Epithelial cell of esophagus (primary cell): Measurements from ENCODE around the gene GAPDHS.

Source experiments
- DNase-seq: peaks from one replicate; pipeline ENCODE4 v3.0.0; 2010; ENCODE audit warnings: low read depth
- H3K4me3 ChIP-seq: 2 replicates; pipeline ENCODE4 v1.5.1; 2011; ENCODE audit warnings: mild to moderate bottlenecking, low read length, control low read depth
- TF ChIP-seq, protein P1 (sequence below): IDR thresholded peaks from 2 replicates; pipeline ENCODE4 v1.5.1; 2011; ENCODE audit warnings: low read depth, mild to moderate bottlenecking, low read length, control low read depth, inconsistent platforms; ENCODE audit not compliant: insufficient read depth; ENCODE audit errors: missing control alignments

Gene GAPDHS

DNA sequence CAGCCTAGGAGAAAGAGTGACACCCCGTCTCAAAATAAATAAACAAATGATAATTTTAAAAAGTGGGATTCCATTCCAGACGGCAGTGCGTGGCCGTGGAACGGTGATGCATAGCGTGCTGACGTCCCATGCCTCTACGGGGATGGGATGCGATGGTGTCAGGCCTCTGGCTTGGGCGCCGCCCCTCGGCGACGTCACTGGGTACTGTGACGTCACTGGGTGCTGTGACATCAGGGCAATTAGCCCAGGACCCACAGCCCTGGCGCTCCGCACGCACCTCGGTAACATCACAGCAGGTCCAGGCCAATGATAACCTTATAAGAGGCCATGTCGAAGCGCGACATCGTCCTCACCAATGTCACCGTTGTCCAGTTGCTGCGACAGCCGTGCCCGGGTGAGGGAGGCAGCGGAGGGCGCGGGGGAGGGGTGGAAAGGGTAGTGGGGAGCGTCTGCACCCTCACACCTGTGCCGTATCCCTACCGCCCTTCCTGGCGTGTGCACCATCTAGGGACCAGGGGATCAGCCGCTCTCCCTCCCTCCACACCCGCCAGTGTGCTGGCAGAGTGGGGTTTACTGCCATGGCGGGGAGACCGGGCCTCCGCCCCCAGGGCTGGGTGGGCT, at the start of gene GAPDHS:
Gene GAPDHS (plus strand): TSS at position 256 of the 621 bp plus-strand sequence. CDS start 72 bp downstream, at position 328.
- TF ChIP-seq, protein P1, sequence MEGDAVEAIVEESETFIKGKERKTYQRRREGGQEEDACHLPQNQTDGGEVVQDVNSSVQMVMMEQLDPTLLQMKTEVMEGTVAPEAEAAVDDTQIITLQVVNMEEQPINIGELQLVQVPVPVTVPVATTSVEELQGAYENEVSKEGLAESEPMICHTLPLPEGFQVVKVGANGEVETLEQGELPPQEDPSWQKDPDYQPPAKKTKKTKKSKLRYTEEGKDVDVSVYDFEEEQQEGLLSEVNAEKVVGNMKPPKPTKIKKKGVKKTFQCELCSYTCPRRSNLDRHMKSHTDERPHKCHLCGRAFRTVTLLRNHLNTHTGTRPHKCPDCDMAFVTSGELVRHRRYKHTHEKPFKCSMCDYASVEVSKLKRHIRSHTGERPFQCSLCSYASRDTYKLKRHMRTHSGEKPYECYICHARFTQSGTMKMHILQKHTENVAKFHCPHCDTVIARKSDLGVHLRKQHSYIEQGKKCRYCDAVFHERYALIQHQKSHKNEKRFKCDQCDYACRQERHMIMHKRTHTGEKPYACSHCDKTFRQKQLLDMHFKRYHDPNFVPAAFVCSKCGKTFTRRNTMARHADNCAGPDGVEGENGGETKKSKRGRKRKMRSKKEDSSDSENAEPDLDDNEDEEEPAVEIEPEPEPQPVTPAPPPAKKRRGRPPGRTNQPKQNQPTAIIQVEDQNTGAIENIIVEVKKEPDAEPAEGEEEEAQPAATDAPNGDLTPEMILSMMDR: no peak
- H3K4me3 ChIP-seq: no peak within 1 kb of the TSS
- no peak for DNase-seq

DNA sequence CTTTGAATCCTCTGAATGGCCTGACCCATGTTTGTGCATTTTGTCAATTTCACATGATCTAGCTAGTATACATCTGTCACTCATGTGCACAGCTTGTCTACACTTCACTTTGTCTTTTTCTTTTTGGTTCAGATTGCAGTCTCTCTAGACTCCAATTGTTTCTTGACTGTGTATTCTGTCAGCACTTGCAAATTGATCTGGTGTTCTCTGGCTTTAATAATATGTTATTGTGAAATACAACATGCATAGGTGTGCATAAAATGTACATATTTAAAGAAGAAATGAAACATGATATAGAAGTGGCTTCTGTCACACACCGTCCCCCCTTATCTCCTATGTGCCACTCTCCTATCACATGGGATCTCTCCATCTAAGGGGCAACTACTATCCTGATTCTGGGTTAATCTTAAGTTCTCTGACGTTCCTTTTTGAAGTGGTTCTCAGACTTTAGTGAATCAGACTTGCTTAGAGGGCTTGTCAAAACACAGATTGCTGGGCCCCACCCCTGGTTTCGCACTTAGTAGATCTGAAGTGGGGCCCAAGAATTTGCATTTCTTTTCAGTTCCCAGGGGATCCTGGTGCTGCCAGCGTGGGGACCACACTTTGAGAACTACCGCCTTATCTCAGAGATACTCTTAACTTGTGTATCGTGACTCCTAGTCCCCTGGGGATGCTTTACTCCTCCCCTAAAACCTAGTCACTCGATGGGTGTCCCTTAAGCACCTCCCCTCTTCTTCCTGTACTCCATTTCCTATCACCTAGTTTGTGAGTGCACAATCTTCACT, 48.8 kb upstream of the GAPDHS start:
- TF ChIP-seq, protein P1: no peak
- DNase-seq: no peak
- H3K4me3 ChIP-seq: no peak overlapping the region

DNA sequence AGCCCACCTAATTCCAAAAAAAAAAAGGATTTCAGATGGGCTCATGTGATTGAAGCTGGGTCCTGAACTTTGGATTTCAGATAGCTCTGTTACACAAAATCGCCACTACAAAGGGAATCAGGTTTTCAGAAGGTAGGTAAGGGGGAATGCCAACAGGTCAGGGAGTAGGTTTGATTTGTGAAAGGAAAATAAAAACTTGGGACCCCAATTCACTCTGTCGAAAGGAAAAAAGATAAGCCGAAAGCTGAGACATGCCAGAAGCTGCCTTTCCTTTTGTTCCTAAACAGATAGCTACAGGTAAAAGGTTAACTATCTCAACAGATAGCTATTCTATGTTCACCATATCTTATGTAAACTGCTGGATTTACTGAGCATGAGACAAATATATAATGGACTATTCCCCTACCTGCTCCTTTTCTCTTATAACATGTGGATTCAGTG, 47.0 kb upstream of the GAPDHS start:
- no peak for DNase-seq
- TF ChIP-seq, protein P1: no peak
- H3K4me3 ChIP-seq: no peak overlapping the region

DNA sequence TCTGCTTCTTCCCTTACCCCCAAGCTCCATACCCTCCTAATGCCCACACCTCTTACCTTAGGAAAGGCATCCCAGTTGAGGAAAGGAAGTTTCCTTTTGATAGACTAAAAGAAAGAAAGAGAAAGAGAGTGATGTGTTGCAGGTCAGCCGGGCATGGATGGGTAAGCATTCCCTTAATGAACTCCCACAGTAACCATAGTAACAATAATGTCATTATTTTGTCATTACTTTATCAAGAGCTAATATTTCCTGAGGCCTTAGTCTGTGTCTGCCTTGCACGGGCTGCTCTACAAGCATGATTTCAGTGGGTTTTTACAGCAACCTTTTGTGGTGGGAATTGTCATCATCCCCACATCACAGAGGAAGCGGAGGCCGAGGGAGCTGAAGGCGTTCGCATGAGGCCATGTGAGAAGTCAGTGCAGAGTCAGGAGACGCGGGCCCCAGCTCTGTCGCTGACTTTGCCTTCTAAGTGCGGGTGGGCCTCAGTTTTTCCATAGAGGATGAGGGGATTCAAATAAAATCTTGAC, 45.5 kb upstream of the GAPDHS start:
- H3K4me3 ChIP-seq: no peak overlapping the region
- no peak for DNase-seq
- TF ChIP-seq, protein P1: no peak

DNA sequence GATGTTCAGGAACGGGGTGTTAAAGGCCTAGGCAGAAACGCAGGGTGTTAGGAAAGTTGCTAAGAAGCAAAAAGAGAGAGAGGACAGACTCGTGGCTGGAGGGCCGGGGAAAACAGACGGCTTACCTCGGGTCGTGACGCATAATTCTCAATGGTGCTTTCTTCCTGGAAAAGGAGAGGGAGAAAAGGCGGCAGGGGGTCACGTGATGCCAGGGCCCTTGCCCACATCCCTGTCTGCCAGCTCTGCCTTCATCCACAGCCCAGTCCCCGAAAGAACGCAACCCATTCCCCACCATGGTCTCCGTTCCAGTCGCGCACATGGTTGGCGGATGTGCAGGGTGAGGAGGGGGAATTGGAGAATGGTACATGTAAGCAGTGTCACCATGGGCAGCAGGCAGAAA, 44.6 kb upstream of the GAPDHS start:
- H3K4me3 ChIP-seq: no peak overlapping the region
- TF ChIP-seq, protein P1: no peak
- DNase-seq: no peak

DNA sequence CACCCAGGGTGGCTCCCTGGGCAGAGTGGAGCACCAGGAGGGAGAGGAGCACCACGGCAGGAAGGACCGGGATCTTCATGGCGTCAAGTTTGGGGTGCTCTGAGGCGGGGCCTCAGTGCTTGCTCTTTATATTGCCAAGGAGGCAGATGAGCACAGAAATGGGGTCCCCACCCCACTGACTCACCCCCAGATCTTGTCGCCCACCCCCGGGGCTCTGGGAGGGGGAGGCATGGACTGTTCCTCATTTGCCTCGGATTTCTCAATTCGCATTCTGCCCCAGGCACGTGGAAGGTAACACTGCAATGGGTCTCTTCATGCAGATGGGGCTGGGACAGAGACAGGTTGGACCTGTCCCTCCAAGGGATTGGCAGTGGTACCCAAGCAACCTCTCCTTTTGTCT, 42.9 kb upstream of the GAPDHS start, which contains the start of gene KRTDAP:
Gene KRTDAP (minus strand): TSS at position 101 of the 400 bp plus-strand sequence. CDS start 22 bp downstream, at position 79.
- H3K4me3 ChIP-seq: no peak within 1 kb of the TSS
- DNase-seq: peak; percentile 43
- TF ChIP-seq, protein P1: no peak
